Measurements from ENCODE around the gene SLC15A5.

The SLC15A5 gene, protein sequence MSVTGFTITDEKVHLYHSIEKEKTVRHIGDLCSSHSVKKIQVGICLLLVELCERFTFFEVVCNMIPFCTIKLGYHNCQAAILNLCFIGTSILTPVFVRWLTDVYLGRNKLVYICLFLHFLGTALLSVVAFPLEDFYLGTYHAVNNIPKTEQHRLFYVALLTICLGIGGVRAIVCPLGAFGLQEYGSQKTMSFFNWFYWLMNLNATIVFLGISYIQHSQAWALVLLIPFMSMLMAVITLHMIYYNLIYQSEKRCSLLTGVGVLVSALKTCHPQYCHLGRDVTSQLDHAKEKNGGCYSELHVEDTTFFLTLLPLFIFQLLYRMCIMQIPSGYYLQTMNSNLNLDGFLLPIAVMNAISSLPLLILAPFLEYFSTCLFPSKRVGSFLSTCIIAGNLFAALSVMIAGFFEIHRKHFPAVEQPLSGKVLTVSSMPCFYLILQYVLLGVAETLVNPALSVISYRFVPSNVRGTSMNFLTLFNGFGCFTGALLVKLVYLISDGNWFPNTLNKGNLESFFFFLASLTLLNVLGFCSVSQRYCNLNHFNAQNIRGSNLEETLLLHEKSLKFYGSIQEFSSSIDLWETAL

DNA sequence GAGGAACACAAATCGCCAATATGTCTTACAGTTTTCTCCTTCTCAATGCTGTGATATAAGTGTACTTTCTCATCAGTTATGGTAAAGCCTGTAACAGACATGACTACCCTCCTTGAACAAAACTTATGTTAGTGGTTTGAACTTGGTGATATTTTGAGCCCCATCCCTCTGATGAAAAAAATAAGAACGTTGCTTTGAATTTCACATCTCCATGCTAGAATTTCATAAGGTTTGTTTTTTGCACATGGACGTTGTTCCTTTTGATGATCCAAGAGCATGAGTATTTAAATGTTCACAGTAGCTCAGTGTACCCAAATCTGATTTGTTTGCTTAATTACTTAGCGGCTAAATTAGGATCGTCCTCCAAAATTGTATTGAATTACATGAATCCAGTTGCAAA, at the start of gene SLC15A5:
TSS of gene SLC15A5 (minus strand) at position 101 of the 400 bp plus-strand sequence. CDS start at position 101, 0 bp downstream.
- no peak for DNase-seq (ENCODE audit: low read depth in 2 of 2)

DNA sequence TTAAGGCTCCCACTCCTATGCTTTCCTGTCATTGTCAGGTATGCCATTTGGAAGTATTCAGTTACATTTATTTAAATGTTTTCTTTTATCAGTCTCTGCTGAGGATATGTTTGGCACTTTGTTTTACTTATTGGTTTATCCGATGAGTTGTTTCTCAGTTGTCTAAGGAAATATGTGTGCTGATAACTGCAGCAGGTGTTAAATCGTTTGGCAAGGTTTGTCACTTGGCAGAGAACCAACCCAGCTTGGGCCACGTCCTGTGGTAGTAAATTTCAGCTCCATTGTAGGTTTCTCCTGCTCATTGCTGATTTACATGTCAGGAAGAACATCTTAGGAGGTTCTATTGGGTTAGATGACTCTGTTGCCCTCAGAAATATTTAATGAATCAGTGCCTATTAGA, 47.9 kb upstream of the SLC15A5 start:
- no peak for DNase-seq (ENCODE audit: low read depth in 2 of 2)

DNA sequence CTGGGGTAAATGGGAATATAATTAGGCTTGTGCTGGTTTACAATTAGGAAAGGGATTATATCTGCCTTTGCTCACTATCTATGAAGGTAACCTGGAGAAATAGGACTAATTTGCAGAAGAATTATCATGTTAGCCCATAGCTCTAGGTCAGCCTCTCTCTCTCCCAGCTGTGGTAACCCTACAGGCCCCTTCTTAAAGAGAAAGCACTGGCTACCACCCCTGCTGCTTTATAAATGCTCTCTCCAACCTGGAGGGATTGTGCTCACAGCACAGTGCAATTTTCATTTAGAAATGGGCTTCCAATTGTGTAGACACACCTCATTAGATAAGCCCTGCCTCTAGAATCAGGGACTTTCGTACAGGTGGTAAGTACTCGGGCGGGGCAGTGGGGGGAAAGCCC, 47.3 kb upstream of the SLC15A5 start:
- no peak for DNase-seq (ENCODE audit: low read depth in 2 of 2)

DNA sequence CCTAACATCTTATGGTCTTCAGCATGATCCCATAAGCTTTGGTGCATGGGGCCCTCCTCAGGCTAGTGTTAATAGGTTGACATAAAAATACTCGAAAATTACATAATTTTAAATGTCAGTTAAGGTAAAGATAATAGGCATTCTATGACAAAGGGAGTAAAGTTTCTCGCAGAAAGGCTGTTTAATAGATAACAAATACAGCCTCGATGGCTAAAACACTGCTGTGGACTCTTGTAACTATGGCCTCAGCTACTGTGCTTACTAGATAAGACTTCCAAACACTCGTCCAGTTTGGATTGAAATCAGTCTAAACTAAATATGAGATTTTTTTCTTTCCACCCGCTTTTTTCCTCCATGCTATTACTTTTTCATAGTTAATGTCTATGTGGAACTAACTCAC, 46.8 kb upstream of the SLC15A5 start:
- DNase-seq (ENCODE audit: low read depth in 2 of 2), result no peak

DNA sequence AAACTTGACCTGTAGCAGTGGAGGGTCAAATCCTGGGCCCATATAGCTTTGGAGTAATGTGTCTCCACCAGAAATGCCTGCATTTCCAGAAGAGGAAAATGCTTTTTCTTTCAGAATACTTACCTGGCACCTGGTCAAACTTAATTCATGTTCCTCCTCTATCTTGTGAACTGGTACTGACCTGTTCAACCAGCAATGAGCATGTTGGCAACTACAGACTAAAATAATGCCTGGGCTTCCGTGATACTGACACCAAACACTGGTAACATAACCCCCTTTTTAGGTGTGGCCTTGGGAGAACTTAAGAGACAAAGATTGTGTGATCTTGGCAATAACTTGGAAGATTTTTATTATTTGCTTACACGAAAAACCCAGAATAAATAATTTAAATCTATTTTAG, 46.2 kb upstream of the SLC15A5 start:
- DNase-seq (ENCODE audit: low read depth in 2 of 2), result no peak

DNA sequence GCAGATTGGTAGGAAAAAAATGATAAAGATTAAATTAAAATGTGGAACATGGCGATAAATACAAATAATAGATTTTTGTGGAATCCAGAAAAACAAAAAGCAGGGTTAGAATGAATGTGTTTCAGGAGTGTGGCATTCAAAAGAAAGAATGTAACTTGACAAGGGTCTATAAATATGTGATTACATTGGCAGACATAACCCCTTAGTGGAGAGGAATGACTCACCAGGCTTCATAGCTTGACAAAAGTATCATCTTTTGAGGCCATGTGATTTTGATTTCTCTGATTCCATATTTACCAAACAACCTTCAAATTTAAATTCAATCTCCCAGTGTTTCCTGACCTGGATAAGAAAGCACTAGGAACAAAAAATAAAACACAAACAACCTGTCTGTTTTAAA, 45.5 kb upstream of the SLC15A5 start:
- no peak for DNase-seq (ENCODE audit: low read depth in 2 of 2)

DNA sequence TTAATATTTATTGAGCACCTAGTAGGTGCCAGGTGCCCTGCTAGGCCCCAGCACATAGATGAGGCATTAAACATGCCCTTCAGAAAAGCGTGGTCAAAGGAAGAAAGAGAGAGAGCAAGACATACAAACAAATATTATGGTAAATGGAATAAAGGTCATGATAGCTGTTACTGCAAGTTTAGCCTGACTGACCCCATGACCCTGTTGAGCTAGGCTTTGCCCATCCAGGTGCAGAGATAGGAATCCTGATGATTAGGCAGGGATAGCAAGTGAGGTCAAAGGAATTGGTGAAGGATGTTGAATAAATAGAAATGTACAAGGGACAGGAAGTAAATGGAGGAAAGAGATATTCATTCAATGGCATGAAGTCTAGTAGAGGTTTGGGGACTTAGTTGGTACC, 33.4 kb upstream of the SLC15A5 start:
- DNase-seq (ENCODE audit: low read depth in 2 of 2), result no peak

DNA sequence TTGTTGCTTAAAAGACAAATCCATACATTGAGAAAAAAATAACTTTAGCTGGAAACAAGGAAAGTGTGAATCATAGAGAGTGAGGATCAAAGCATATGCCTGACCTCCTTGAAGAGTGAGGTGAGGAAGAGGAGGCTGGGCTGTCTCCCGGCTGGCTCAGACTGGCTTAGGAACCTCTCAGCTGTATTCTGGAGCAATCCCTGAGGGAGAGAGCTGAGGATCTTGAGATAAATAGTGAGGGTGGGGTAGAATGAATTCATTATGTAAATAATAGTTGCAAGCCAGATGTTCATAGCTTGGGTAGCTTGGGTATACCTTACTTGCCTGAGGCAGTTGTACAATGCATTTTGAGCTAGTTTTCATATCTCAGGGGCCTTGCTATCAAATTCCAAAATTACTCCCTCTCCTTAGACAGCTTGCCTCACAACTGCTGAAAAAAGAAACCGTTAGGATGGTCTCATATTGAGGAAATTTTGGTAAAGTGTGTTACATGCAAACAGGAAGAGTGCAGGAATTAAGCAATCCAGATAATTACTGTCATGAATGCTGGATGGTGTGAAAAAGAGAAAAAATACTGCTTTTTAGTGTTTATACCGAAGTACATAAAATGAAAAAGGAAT, 30.5 kb upstream of the SLC15A5 start:
- DNase-seq (ENCODE audit: low read depth in 2 of 2), result no peak

DNA sequence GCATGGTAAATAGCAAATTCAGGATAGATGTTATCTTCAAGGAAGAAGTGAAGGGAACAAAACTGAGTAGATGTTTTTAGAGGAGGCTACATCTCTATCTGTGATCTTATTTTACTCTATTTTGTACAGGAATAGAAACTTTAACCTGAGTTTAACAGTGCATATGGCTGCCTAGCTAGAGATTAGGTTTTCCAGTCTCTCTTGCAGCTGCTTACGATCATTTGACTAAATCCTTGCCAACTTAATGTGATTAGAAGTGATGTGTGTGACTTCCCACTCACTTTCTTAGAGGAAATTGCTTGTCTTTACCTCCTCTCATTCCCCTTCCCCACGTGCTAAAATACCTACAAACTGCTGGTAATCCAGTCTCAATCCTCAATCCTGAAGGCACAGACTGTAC, 26.5 kb upstream of the SLC15A5 start:
- no peak for DNase-seq (ENCODE audit: low read depth in 2 of 2)

DNA sequence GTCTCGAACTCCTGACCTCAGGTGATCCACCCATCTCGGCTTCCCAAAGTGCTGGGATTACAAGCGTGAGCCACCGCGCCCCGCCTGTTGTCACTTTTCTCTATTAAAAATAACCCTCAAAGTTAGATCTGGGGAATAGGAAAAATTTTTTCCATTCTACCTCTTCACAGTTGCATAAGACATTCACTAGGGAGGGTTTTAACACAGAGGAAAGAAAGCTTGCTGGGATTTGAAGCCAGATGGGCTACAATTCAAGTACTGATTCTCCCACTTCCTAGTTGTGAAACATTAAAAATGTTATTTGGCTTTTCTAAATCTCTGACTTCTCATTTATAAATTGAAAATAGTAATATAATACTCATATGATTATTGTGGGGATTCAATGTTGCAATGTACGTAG, 23.3 kb upstream of the SLC15A5 start:
- DNase-seq (ENCODE audit: low read depth in 2 of 2), result no peak

DNA sequence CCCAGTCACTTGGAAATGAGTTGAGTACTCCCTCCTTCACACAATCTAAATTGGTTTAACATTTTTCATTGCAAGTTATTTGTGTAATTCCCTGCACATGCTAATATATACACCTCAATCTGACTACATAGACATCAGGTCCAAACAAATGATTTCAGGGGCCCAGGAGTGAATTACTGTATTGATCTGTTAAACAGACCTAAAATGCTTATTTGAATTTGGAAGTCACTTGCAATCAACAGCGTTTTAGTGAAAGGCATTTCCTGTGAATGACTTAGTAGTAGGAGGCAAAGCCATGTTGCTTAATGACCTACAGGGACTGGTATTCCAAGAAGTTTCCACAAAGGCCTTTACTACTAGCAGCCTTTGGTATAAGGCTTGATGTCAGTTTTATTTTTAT, 22.6 kb upstream of the SLC15A5 start:
- DNase-seq (ENCODE audit: low read depth in 2 of 2), result no peak

DNA sequence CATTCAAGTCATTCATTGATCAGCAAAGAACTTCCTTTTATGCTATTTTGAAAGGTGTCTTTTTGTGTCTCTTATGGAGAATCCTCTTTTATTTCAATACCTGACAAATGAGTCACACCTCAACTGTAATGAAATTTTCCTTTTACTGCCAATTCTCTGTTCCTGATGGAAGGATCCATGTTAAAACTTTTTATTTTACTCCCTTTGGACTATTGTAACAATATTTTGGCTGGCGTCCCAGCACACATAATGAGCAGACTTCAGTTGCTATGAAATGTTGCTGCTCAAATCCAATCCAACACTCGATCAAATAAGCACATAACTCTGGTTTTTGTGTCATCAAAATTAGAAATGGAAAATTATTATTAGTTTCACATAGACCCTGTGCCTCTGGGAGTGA, 21.9 kb upstream of the SLC15A5 start:
- no peak for DNase-seq (ENCODE audit: low read depth in 2 of 2)

DNA sequence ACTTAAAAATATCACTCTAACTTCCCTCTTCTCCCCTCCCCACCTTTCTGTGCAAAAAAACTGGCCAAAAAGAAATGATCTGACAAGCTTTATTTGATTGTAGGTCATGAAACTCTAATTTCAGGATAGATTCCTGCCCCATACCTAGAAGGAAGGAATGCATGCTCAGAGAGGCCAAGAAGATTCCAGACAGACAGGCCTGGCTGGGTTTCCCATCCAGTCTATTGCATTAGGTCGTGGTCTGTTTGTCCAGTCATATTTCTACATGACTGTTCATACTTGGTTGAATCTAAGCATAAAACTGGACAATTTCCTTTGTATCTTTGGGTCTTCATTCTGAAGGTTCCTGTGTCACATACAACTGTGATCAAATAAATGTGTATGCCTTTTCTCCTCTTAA, 20.0 kb upstream of the SLC15A5 start:
- no peak for DNase-seq (ENCODE audit: low read depth in 2 of 2)

DNA sequence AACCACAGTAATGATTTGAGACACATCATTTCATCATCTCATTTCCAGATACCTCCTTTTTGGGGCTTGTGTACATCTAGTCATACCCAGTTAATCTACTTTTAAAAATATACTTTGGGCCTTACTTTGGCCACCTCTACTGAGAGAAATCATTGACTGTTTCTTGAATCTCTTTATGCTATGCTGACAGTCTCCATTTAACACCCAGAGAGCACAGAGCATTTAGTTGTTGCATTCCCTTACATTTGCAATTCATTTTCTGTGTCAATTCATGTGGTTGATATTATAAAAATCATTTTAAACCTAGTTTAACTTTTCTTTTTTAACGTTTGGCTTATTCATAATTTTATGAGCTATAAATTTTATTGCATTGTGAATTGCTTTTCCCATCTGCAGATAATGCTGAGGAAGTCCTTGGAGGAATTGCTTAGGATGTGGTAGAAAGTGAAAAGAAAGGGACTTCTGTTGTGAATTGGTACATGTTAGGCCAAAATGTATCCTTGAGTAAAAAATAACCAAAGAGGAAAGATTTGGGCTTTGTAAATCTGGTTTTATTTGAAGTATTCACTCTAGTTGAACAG, 17.0 kb upstream of the SLC15A5 start:
- no peak for DNase-seq (ENCODE audit: low read depth in 2 of 2)

DNA sequence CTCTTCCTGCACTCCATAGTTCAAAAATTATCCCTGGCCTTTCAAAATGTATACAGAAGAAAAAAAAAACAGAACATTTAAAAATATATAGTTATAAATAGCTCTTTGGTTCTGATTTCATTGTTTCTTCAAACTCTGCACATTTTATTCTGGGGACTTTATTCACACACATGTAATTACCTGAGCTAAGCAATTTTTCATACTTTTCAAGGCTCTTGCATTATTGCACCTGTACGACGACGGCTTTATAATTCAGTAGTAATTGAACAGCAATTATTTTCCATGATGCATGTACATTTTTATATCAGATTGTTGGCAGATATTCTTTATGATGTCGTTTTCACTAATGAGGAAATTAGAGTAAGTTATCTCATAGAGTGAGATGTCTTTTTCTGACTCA, 13.5 kb upstream of the SLC15A5 start:
- no peak for DNase-seq (ENCODE audit: low read depth in 2 of 2)

DNA sequence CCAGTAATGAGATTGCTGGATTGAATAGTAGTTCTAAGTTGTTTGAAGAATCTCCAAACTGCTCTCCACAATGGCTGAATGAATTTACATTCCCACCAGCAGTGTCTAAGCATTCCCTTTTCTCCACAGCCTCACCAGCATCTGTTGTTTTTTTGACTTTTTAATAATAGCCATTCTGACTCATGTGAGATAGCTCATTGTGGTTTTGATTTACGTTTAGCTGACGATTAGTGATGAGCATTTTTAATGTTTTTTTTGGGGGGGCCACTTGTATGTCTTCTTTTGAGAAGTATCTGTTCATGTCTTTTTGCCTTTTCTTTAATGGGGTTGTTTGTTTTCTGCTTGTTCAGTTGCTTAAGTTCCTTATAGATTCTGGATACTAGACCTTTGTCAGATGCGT, 8.1 kb upstream of the SLC15A5 start:
- DNase-seq (ENCODE audit: low read depth in 2 of 2), result no peak

DNA sequence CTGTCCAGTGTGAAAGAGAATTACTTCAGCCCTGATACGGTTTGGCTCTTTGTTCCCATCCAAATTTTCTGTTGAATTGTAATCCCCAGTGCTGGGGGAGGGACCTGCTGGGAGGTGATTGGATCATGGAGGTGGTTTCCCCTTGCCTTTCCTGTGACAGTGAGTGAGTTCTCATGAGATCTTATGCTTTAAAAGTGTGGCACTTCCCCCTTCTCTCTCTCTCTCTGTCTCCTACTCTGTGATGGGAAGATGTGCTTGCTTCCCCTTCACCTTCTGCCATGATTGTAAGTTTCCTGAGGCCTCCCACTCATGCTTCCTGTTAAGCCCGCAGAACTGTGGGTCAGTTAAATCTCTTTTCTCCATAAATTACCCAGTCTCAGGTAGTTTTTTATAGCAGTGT, 5.5 kb upstream of the SLC15A5 start:
- DNase-seq (ENCODE audit: low read depth in 2 of 2), result no peak

DNA sequence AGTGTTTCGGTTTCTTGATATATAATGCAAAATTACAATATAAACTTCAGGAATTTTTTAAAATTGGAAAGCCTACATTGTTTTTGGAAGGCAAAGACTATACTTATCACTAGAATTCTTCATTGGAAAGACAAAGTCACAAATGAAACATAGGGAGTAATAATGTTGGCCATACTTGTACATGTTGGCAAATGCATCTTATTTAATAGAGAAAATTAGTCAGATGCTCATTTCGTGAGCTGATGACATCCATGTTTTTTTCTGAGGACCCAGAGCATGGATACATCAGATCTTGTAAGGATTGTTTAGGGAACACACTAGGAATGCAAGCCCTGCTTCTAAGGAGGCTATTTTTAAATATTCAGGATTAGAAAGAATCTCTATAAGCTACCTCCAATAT, 4.6 kb upstream of the SLC15A5 start:
- DNase-seq (ENCODE audit: low read depth in 2 of 2), result no peak

DNA sequence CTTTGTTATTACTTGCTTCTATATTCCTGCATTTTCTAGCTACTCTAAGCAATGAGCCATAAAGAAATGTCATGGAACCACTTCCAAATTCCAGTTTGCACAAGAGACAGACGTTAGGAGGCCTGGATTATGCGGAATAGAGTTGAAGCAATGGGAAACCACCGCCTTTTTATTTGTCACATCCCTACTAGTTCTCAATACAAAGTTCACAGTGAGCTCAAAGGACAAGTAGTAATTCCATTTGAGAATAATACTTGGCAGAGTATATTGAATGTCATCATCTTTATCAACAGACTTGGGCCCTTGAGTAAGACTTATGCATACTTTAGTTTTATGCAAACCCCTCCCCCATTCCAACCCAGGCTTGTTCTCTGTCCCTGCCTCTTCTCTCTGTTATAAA, 3.7 kb upstream of the SLC15A5 start:
- DNase-seq (ENCODE audit: low read depth in 2 of 2), result no peak

DNA sequence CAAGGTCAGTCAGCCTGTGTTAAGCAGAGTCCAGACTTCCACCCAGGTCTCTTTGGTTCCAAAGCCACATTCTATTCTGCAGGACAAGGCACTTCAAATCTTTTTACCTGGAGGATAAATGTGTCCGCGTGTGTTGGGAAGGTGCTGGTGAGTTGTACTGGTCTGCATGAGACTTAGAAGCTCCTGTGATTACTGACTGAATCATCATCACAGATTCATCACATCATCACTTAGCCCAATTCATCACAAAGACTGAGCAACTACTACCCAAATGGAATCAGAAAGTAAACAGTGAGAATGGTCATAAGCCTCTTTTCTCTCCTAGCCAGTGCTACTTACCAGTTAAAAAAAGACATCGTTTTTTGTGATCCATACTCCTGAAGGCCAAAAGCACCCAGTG, 5.3 kb downstream of the SLC15A5 start:
- no peak for DNase-seq (ENCODE audit: low read depth in 2 of 2)

DNA sequence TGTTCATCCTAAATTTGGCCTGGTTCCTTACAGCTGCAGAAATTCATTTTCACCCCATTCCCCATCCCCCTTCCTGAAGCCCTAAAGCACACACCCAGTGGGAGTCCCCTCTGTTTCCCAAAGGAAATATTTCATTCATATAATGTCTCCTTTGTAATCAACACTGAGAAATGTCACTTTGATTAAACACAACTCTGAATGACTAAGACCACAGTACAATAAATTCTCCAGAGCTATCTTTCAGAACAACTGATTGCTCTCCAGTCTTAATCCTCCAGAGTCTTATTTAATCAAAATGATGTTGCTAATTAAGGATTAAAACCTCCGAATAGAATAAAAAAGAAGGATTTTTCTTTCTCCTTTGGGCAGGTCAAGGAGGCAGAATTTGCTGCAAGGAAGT, 6.4 kb downstream of the SLC15A5 start:
- no peak for DNase-seq (ENCODE audit: low read depth in 2 of 2)

DNA sequence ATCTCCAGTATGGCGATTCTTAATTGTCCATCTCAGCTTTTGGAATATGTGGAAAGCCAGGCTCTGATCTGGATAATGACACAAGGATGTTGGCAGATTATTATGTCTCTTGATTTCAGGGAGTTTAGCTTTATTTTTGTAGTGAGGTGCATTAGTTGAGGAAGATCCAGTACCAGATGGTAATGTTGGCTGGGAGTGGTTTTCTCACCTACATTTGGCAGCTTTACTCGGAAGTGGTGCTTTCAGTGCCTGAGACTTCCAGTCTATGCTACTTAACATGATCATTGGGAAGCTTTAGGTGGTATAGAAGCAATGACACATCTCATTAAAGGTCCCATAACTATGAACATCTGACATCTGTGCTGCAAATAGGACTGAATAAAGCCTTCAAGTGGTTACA, 7.5 kb downstream of the SLC15A5 start:
- no peak for DNase-seq (ENCODE audit: low read depth in 2 of 2)

DNA sequence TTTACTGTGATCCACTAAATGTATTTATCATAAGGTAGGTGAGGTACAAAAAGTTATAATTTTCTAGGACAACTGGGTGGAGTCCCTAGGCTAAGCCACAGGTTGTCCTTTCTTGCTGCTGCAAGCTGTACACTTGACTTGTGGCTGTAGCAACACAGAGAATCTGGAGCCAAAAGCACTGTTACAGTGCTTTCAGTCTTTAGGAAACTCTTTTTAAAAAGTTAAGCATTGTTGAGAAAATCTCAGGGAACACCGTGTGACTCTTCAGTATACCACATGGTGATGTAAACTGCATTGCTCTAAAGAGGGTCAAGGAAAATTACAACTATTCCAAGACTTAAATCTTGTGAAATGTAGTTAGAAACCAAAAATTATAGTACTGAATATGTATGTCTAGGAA, 11.4 kb downstream of the SLC15A5 start:
- no peak for DNase-seq (ENCODE audit: low read depth in 2 of 2)

Data from stimulated activated CD8-positive, alpha-beta memory T cell treated with anti-CD3 and anti-CD28 coated beads, Interleukin-15, amount 100 ng/mL, for 48 hours (primary cell).